ENCODE results near the gene MYOD1.

DNA sequence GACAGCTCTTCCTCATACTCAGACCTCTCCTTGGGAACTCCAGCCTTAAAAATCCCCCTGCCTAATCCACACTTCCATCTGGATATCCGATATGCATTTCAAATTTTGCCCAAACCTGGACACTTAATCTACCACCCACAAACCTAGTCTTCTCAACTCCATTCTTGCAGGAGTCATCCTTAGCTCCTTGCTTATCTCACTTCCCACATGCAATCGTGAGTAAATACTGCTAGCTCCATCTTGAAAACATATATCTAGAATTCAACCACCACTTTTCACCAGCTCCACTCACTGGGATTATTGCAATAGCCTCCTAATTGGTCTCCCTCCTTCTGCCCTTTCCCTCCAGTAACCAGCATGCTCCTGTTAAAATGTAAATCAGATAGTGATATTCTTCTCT lies 2.6 kb upstream of the MYOD1 start:
- TF ChIP-seq, protein P1, sequence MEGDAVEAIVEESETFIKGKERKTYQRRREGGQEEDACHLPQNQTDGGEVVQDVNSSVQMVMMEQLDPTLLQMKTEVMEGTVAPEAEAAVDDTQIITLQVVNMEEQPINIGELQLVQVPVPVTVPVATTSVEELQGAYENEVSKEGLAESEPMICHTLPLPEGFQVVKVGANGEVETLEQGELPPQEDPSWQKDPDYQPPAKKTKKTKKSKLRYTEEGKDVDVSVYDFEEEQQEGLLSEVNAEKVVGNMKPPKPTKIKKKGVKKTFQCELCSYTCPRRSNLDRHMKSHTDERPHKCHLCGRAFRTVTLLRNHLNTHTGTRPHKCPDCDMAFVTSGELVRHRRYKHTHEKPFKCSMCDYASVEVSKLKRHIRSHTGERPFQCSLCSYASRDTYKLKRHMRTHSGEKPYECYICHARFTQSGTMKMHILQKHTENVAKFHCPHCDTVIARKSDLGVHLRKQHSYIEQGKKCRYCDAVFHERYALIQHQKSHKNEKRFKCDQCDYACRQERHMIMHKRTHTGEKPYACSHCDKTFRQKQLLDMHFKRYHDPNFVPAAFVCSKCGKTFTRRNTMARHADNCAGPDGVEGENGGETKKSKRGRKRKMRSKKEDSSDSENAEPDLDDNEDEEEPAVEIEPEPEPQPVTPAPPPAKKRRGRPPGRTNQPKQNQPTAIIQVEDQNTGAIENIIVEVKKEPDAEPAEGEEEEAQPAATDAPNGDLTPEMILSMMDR (IDR thresholded peaks at IDR 0.05) = no peak
- no peak for TF ChIP-seq POLR2AphosphoS5 (IDR thresholded peaks at IDR 0.05; ENCODE audit: low read depth, low read length)

Data from Panc1 (cell line).